Endothelial cell (in vitro differentiated cells): ENCODE measurements around the gene ABCC8. TPM values are rescaled to one million over a fixed set of nuclear protein-coding genes. Genes with fewer than 3 reads are reported as not detected.

Experiments used
- DNase-seq: peaks from one replicate; pipeline ENCODE4 v3.0.0; 2021; ENCODE audit warnings: low spot score
- H3K27ac Mint-ChIP-seq: one replicate; pipeline ENCODE4 v1.8.0; 2021; ENCODE audit warnings: mixed read lengths, inconsistent platforms; ENCODE audit not compliant: unreplicated experiment
- H3K27me3 Mint-ChIP-seq: one replicate; pipeline ENCODE4 v1.8.0; 2021; ENCODE audit warnings: mild to moderate bottlenecking, moderate library complexity, mixed read lengths, inconsistent platforms; ENCODE audit not compliant: unreplicated experiment
- H3K36me3 Mint-ChIP-seq: one replicate; pipeline ENCODE4 v1.8.0; 2021; ENCODE audit warnings: mild to moderate bottlenecking, low read depth, mixed read lengths, inconsistent platforms; ENCODE audit not compliant: unreplicated experiment
- H3K4me1 Mint-ChIP-seq: one replicate; pipeline ENCODE4 v1.8.0; 2021; ENCODE audit warnings: mild to moderate bottlenecking, mixed read lengths, inconsistent platforms; ENCODE audit not compliant: unreplicated experiment
- H3K4me3 Mint-ChIP-seq: one replicate; pipeline ENCODE4 v1.8.0; 2021; ENCODE audit warnings: mild to moderate bottlenecking, mixed read lengths, inconsistent platforms; ENCODE audit not compliant: unreplicated experiment
- H3K9me3 Mint-ChIP-seq: one replicate; pipeline ENCODE4 v1.8.0; 2021; ENCODE audit warnings: mixed read lengths, inconsistent platforms; ENCODE audit not compliant: unreplicated experiment
- total RNA-seq: library from RNA; stranded (reverse); fragmentation: NEBNext Ultra II Directional; extraction: Animal tissue kit (Norgen Biotek cat#: 25700); gene quantifications from one replicate; pipeline ENCODE4 v1.2.1, GENCODE V29; 2021; ENCODE audit not compliant: unreplicated experiment
- TF ChIP-seq, protein P1 (sequence below): fragments of 200-600 bp; sonication (generic); IDR thresholded peaks from one replicate; pipeline ENCODE4 v1.5.0; 2021; ENCODE audit warnings: antibody characterized with exemption; ENCODE audit not compliant: unreplicated experiment

Gene ABCC8
- total RNA-seq, 1 donor from 2014 or later: not detected

- Mint-ChIP-seq H3K27me3 (peaks cover 9% of the 10 kb centered on the region), H3K27ac (peak overlapping the region; percentile 44), H3K4me1 (no peaks in the 10 kb centered on the region), H3K4me3 (peak overlapping the region; percentile 48), H3K36me3 (peaks cover 26% of the 10 kb centered on the region), H3K9me3 (peaks cover 22% of the 10 kb centered on the region)
- TF ChIP-seq, protein P1, sequence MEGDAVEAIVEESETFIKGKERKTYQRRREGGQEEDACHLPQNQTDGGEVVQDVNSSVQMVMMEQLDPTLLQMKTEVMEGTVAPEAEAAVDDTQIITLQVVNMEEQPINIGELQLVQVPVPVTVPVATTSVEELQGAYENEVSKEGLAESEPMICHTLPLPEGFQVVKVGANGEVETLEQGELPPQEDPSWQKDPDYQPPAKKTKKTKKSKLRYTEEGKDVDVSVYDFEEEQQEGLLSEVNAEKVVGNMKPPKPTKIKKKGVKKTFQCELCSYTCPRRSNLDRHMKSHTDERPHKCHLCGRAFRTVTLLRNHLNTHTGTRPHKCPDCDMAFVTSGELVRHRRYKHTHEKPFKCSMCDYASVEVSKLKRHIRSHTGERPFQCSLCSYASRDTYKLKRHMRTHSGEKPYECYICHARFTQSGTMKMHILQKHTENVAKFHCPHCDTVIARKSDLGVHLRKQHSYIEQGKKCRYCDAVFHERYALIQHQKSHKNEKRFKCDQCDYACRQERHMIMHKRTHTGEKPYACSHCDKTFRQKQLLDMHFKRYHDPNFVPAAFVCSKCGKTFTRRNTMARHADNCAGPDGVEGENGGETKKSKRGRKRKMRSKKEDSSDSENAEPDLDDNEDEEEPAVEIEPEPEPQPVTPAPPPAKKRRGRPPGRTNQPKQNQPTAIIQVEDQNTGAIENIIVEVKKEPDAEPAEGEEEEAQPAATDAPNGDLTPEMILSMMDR: no peak
- DNase-seq: no peak
Measured at GRCh38 chr11:17368551-17368950, 108.1 kb downstream of the ABCC8 start.

DNA sequence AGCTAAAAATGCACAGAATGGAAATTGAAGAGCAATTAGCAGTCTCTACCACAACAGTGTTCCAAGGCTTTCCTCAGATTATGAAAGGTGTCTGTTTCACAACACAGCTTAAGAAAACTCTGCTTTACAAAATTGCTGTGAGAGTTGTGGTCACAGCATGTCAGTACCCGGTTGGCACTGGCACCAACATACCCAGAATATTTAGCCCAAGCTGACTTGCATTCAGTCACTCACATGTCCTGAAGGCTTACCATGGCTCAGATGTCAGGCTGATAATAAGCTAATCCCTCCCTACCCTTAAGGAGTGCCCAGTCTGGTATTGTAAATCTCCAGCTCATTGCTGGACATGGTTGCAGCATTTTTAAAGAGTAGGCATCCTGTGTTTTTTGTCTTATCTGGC, 110.2 kb downstream of the ABCC8 start:
- peaks cover 9% of the 10 kb centered on the region for H3K27me3 Mint-ChIP-seq
- peaks cover 10% of the 10 kb centered on the region for H3K9me3 Mint-ChIP-seq
- no peak overlapping the region for H3K4me3 Mint-ChIP-seq
- TF ChIP-seq, protein P1: no peak
- no peak overlapping the region for H3K27ac Mint-ChIP-seq
- no peak for DNase-seq
- peaks cover 18% of the 10 kb centered on the region for H3K36me3 Mint-ChIP-seq
- no peaks in the 10 kb centered on the region for H3K4me1 Mint-ChIP-seq

- H3K4me3 Mint-ChIP-seq: no peak overlapping the region
- TF ChIP-seq, protein P1: peak; percentile 76
- peaks cover 8% of the 10 kb centered on the region for H3K36me3 Mint-ChIP-seq
- peak; percentile 77 for DNase-seq
- no peaks in the 10 kb centered on the region for H3K9me3 Mint-ChIP-seq
- no peak overlapping the region for H3K27ac Mint-ChIP-seq
- peaks cover 14% of the 10 kb centered on the region for H3K4me1 Mint-ChIP-seq
- H3K27me3 Mint-ChIP-seq: peaks cover 16% of the 10 kb centered on the region
Measured at GRCh38 chr11:17354601-17354991, 122.0 kb downstream of the ABCC8 start.

DNA sequence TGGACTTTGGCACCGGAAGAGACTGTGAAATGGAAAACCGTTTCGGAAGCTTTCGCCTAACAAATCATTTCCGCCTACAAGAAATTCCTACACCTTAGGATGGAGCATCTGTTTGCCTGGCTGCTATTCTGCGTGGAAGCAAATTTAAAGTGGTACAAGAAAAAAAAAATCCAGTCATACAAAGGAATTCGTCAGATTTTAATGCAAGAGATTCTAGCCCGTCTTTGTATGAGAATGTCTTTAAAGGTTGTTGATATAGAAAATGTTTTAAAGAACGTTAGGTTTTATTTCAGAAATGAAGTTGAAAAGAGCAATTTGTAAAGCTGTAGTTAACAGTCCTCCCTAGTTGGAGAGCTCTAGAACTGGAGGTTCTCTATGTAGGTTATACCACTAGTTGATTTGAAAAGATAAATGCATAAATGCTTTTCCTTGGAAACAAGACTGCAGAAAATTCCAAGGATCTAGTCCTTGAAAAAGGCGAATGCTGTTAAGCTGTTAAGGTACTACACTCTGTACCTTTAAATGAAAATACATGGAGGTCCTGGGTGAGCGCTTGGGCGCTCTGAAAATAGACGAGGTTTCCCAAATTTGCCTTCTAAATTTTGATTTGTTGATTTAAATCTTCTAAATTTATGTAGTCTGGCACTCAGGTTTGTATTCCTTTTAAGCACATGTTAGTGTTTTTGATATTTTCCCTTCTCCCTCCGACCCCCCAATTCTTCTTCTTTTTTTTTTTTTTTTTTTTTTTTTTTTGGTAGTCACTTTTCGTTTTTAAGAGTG, 122.6 kb downstream of the ABCC8 start:
- Mint-ChIP-seq H3K27ac (no peak overlapping the region), H3K9me3 (no peaks in the 10 kb centered on the region)
- no peak for DNase-seq

More for the DNA sequence above, 122.6 kb downstream of the ABCC8 start:
- peaks cover 8% of the 10 kb centered on the region for H3K36me3 Mint-ChIP-seq
- H3K4me1 Mint-ChIP-seq: peaks cover 14% of the 10 kb centered on the region
- peaks cover 16% of the 10 kb centered on the region for H3K27me3 Mint-ChIP-seq
- H3K4me3 Mint-ChIP-seq: peak overlapping the region; percentile 70
- TF ChIP-seq, protein P1: no peak
